ENCODE measurements around the gene ASB8. TPM values are rescaled to one million over a fixed set of nuclear protein-coding genes. Genes with fewer than 3 reads are reported as not detected.
"Not testable (repeated sequence)": the region's sequence is repeated elsewhere in the genome, so short reads cannot be mapped to it uniquely, and the experiment has no call there.

ASB8 gene
- total RNA-seq, 1 donor from 2014 or later = 24.8 TPM

DNA sequence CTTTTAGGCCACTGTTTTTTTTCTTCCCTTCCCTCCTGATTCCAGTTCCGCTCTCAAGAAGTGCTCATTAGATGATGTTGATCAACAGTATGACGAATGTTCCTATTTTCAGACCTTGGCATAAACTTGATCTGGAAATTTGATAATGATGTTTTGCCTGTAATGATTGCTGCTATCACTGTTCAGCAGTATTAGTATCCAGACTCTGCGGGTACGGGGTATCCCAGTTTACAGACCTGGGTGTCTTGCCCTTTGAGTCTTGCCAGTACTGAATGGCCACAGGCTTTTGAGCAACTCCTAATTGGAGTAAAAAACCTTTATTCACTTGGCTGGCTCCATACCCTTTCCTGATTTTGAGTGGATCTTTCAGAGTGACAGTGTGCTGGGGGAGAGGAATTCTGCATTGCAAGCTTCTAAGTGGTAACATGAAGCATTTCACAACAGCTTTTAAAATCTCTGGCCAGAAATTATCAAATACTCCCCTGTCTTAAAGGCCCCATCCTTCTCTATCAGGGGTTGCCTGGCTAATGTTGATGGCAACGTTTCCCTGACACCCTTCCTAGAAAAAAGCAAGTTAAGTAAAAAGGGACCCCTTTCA, 5.9 kb upstream of the ASB8 start:
- no peak overlapping the region for H3K27ac Mint-ChIP-seq
- peaks cover under 1% of the 10 kb centered on the region for H3K4me1 Mint-ChIP-seq
- H3K36me3 Mint-ChIP-seq = no peaks in the 10 kb centered on the region
- H3K4me3 Mint-ChIP-seq = no peak overlapping the region
- no peaks in the 10 kb centered on the region for H3K9me3 Mint-ChIP-seq
- TF ChIP-seq, protein P1, sequence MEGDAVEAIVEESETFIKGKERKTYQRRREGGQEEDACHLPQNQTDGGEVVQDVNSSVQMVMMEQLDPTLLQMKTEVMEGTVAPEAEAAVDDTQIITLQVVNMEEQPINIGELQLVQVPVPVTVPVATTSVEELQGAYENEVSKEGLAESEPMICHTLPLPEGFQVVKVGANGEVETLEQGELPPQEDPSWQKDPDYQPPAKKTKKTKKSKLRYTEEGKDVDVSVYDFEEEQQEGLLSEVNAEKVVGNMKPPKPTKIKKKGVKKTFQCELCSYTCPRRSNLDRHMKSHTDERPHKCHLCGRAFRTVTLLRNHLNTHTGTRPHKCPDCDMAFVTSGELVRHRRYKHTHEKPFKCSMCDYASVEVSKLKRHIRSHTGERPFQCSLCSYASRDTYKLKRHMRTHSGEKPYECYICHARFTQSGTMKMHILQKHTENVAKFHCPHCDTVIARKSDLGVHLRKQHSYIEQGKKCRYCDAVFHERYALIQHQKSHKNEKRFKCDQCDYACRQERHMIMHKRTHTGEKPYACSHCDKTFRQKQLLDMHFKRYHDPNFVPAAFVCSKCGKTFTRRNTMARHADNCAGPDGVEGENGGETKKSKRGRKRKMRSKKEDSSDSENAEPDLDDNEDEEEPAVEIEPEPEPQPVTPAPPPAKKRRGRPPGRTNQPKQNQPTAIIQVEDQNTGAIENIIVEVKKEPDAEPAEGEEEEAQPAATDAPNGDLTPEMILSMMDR (IDR thresholded peaks at IDR 0.05; ENCODE audit: unreplicated experiment) = no peak
- H3K27me3 Mint-ChIP-seq (ENCODE audit: low read depth) = peaks cover 10% of the 10 kb centered on the region
- no peak for DNase-seq (ENCODE audit: low spot score in 2 of 2, unreplicated experiment in 2 of 2)

DNA sequence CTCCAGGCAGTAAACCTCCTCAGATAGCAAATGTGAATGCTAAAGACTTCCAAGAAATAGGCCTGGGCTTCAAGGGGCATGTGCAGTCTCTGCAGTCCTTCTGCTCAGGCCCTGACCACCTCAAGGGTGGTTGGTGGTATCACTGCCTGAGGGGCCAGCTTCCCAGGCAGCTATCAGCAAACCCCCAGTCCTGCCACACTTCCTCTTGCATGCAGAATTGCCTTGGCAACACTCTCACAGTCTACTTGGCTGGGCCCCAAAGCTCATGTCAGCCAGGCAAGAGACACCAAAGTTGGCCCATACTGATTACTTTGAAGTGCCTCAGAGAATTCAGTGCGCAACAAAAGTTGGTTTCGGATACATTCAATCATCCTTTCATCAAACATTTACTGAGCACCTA, 3.5 kb upstream of the ASB8 start:
- Mint-ChIP-seq H3K9me3 (no peaks in the 10 kb centered on the region), H3K36me3 (no peaks in the 10 kb centered on the region), H3K4me1 (peaks cover 15% of the 10 kb centered on the region), H3K27me3 (ENCODE audit: low read depth) (peaks cover 4% of the 10 kb centered on the region), H3K4me3 (no peak overlapping the region), H3K27ac (no peak overlapping the region)
- DNase-seq (ENCODE audit: low spot score in 2 of 2, unreplicated experiment in 2 of 2) = no peak
- TF ChIP-seq, protein P1 (IDR thresholded peaks at IDR 0.05; ENCODE audit: unreplicated experiment) = no peak

DNA sequence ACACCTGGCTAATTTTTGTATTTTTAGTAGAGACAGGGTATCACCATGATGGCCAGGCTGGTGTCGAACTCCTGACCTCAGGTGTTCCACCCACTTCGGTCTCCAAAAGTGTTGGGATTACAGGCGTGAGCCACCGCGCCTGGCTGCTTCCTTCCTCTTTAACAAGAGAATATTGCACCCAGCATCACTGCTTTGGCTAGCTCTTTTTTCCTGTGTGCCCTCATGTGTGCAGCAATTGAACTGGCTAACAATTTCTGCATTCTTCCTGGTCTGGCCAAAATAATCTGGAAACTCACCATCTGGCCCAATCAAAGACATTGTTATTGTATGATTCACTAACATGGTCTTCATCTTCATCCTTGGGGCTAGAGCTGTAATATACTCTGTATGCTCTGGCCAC, 2.7 kb upstream of the ASB8 start:
- Mint-ChIP-seq H3K36me3 (no peaks in the 10 kb centered on the region), H3K27ac (no peak overlapping the region), H3K9me3 (no peaks in the 10 kb centered on the region), H3K4me3 (no peak overlapping the region), H3K27me3 (ENCODE audit: low read depth) (no peaks in the 10 kb centered on the region), H3K4me1 (peaks cover 15% of the 10 kb centered on the region)
- TF ChIP-seq, protein P1 (IDR thresholded peaks at IDR 0.05; ENCODE audit: unreplicated experiment) = no peak
- no peak for DNase-seq (ENCODE audit: low spot score in 2 of 2, unreplicated experiment in 2 of 2)

DNA sequence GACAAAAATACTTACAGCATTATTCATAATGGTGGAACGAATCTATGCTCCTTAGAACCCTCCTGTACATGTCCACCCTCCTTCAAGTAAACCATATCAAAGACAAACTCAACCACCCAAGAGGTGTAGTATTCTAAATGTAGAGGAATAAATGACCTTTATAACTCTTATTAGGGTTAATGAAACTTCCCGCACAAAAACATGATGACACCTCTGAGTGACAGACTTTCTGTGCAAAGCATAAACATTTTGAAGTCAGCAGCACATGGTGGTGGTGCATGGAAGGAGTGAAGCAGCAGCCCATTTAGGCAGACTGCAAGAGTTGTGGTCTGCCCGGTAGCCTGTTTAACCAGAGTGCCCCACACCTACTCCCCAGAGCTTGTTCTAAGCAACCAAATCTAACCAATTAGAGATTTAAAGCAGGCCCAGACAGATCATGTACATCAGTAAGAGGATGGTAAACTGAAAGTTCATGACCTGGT, 615 bp upstream of the ASB8 start:
- Mint-ChIP-seq H3K4me1 (peaks cover 15% of the 10 kb centered on the region), H3K9me3 (no peaks in the 10 kb centered on the region), H3K36me3 (peaks cover 2% of the 10 kb centered on the region), H3K27ac (peak overlapping the region; percentile 95), H3K4me3 (peak overlapping the region; percentile 97), H3K27me3 (ENCODE audit: low read depth) (no peaks in the 10 kb centered on the region)
- no peak for DNase-seq (ENCODE audit: low spot score in 2 of 2, unreplicated experiment in 2 of 2)
- TF ChIP-seq, protein P1 (IDR thresholded peaks at IDR 0.05; ENCODE audit: unreplicated experiment) = no peak

DNA sequence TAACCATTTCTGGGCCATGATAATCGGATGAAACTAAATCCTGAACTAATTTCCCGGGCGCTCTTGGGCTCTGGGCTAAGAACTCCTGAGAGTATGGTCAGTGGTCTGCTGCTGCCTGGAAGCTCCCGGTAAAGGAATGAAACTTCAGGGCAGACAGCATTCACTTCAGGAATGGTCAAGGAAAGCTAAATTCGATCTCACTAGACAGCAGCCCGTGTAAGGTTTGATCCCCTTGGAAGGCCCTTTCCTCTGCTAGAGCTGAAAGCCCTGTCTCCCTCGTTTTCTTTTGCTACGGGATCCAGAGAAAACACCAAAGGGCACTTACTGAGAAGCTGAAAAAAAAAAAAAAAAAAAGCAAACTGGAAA, 680 bp downstream of the ASB8 start:
- Mint-ChIP-seq H3K27me3 (ENCODE audit: low read depth) (no peaks in the 10 kb centered on the region), H3K4me1 (peaks cover 15% of the 10 kb centered on the region), H3K27ac (peak overlapping the region; percentile 92), H3K9me3 (no peaks in the 10 kb centered on the region), H3K36me3 (peaks cover 3% of the 10 kb centered on the region), H3K4me3 (peak overlapping the region; percentile 97)
- DNase-seq (ENCODE audit: low spot score in 2 of 2, unreplicated experiment in 2 of 2) = no peak
- TF ChIP-seq, protein P1 (IDR thresholded peaks at IDR 0.05; ENCODE audit: unreplicated experiment) = no peak

DNA sequence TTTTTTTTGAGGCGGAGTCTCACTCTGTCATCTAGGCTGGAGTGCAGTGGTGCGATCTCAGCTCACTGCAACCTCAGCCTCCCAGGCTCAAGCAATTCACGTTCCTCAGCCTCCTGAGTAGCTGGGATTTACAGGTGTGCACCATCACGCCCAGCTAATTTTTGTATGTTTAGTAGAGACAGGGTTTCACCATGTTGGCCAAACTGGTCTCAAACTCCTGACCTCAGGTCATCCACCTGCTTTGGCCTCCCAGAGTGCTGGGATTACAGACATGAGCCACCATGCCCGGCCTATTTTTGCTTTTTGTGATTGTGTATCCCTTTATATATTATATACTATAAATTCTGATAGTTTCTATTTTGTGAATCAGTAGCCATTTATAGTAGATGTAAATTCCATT, 1.5 kb downstream of the ASB8 start:
- Mint-ChIP-seq H3K4me1 (peaks cover 15% of the 10 kb centered on the region), H3K4me3 (peak overlapping the region; percentile 97)
- not testable (repeated sequence) for H3K36me3 Mint-ChIP-seq; DNase-seq (ENCODE audit: low spot score in 2 of 2, unreplicated experiment in 2 of 2); H3K27ac Mint-ChIP-seq; H3K9me3 Mint-ChIP-seq; H3K27me3 Mint-ChIP-seq (ENCODE audit: low read depth)

Measured in mesothelial cell of epicardium (in vitro differentiated cells).